Neural cell (in vitro differentiated cells): ENCODE measurements around the gene LPA.

ENCODE experiments used
- CTCF ChIP-seq: fragments of 450-650 bp; IDR thresholded peaks from 2 replicates; pipeline ENCODE4 v1.5.1; 2014; ENCODE audit warnings: antibody characterized with exemption, mild to moderate bottlenecking, moderate library complexity; ENCODE audit not compliant: poor library complexity, severe bottlenecking
- EP300 ChIP-seq: fragments of 450-650 bp; conservative IDR thresholded peaks from 2 replicates; pipeline ENCODE4 v1.6.1; 2014; ENCODE audit warnings: antibody characterized with exemption, mild to moderate bottlenecking, moderate library complexity; ENCODE audit not compliant: poor library complexity, severe bottlenecking
- EZH2 ChIP-seq: fragments of 200-600, 300-800 bp; shearing (Covaris generic), sonication (generic); IDR thresholded peaks from 2 replicates; pipeline ENCODE4 v1.6.1; 2014; ENCODE audit warnings: antibody characterized with exemption, low read length, borderline replicate concordance, mild to moderate bottlenecking; ENCODE audit not compliant: insufficient read depth, poor library complexity, severe bottlenecking
- POLR2AphosphoS5 ChIP-seq: IDR thresholded peaks from 2 replicates; pipeline ENCODE4 v1.6.1; 2012
- RAD21 ChIP-seq: fragments of 450-650 bp; conservative IDR thresholded peaks from 2 replicates; pipeline ENCODE4 v1.6.1; 2014; ENCODE audit warnings: antibody characterized with exemption, mild to moderate bottlenecking, moderate library complexity
- REST ChIP-seq: IDR thresholded peaks from 2 replicates; pipeline ENCODE4 v1.6.1; 2012; ENCODE audit warnings: borderline replicate concordance
- SMC3 ChIP-seq: fragments of 450-650 bp; conservative IDR thresholded peaks from 2 replicates; pipeline ENCODE4 v1.6.1; 2014; ENCODE audit warnings: antibody characterized with exemption, mild to moderate bottlenecking, moderate library complexity; ENCODE audit not compliant: poor library complexity
- TAF1 ChIP-seq: IDR thresholded peaks from 2 replicates; pipeline ENCODE4 v1.6.1; 2012; ENCODE audit warnings: low read depth

- TF ChIP-seq SMC3: no peak
- TF ChIP-seq RAD21: no peak
- no peak for TF ChIP-seq CTCF
- no peak for TF ChIP-seq EP300
- TF ChIP-seq EZH2: no peak
- TF ChIP-seq REST: no peak
- TF ChIP-seq POLR2AphosphoS5: no peak
- TF ChIP-seq TAF1: no peak
These were observed 21.8 kb upstream of the LPA start for GRCh38 chr6:160685762-160686450.
